ENCODE measurements around the gene SKA2. TPM values are rescaled to one million over a fixed set of nuclear protein-coding genes. Genes with fewer than 3 reads are reported as not detected.
"Not testable (repeated sequence)": the region's sequence is repeated elsewhere in the genome, so short reads cannot be mapped to it uniquely, and the experiment has no call there.

Gene SKA2
- 10 to 100 TPM; 70.6 to 91.9 (median 86.6) TPM for polyA plus RNA-seq (ENCODE audit: insufficient read length in 4 of 4)

- peak in 3 of 4 donors; percentile 74 to 96 (median 87) for DNase-seq (ENCODE audit: low read depth in 4 of 4, low spot score in 3 of 4)
These were observed at the start of gene SKA2 for GRCh38 chr17:59154721-59155438. Gene SKA2 (minus strand): TSS chr17:59155186. CDS start chr17:59155163, 23 bp downstream.

- no peak for DNase-seq (ENCODE audit: low read depth in 4 of 4, low spot score in 3 of 4)
These were observed 47.3 kb upstream of the SKA2 start for GRCh38 chr17:59202320-59202719.

GRCh38 chr17:59199398-59199797, 44.4 kb upstream of the SKA2 start:
- DNase-seq (ENCODE audit: low read depth in 4 of 4, low spot score in 3 of 4): no peak

GRCh38 chr17:59193336-59193862, 38.4 kb upstream of the SKA2 start:
- DNase-seq (ENCODE audit: low read depth in 4 of 4, low spot score in 3 of 4): no peak

GRCh38 chr17:59190806-59191205, 35.8 kb upstream of the SKA2 start:
- DNase-seq (ENCODE audit: low read depth in 4 of 4, low spot score in 3 of 4): no peak

GRCh38 chr17:59186850-59187249, 31.9 kb upstream of the SKA2 start:
- DNase-seq (ENCODE audit: low read depth in 4 of 4, low spot score in 3 of 4): no peak

GRCh38 chr17:59185997-59186396, 31.0 kb upstream of the SKA2 start:
- DNase-seq (ENCODE audit: low read depth in 4 of 4, low spot score in 3 of 4): no peak

- DNase-seq (ENCODE audit: low read depth in 4 of 4, low spot score in 3 of 4): no peak
These were observed 26.5 kb upstream of the SKA2 start for GRCh38 chr17:59181481-59181880.

GRCh38 chr17:59180626-59181025, 25.6 kb upstream of the SKA2 start:
- no peak for DNase-seq (ENCODE audit: low read depth in 4 of 4, low spot score in 3 of 4)

- DNase-seq (ENCODE audit: low read depth in 4 of 4, low spot score in 3 of 4): not testable (repeated sequence)
These were observed 24.6 kb upstream of the SKA2 start for GRCh38 chr17:59179601-59180000.

GRCh38 chr17:59178266-59178985, 23.4 kb upstream of the SKA2 start:
- no peak for DNase-seq (ENCODE audit: low read depth in 4 of 4, low spot score in 3 of 4)

GRCh38 chr17:59175076-59175475, 20.1 kb upstream of the SKA2 start:
- DNase-seq (ENCODE audit: low read depth in 4 of 4, low spot score in 3 of 4): no peak

- DNase-seq (ENCODE audit: low read depth in 4 of 4, low spot score in 3 of 4): no peak
These were observed 19.7 kb upstream of the SKA2 start for GRCh38 chr17:59174671-59175070.

- no peak for DNase-seq (ENCODE audit: low read depth in 4 of 4, low spot score in 3 of 4)
These were observed 17.5 kb upstream of the SKA2 start for GRCh38 chr17:59172436-59173004.

GRCh38 chr17:59167571-59168001, 12.6 kb upstream of the SKA2 start:
- no peak for DNase-seq (ENCODE audit: low read depth in 4 of 4, low spot score in 3 of 4)

GRCh38 chr17:59165933-59166342, 11.0 kb upstream of the SKA2 start:
- no peak for DNase-seq (ENCODE audit: low read depth in 4 of 4, low spot score in 3 of 4)

- no peak for DNase-seq (ENCODE audit: low read depth in 4 of 4, low spot score in 3 of 4)
These were observed 6.5 kb upstream of the SKA2 start for GRCh38 chr17:59161477-59161876.

- DNase-seq (ENCODE audit: low read depth in 4 of 4, low spot score in 3 of 4): no peak
These were observed 5.4 kb upstream of the SKA2 start for GRCh38 chr17:59160157-59161025.

- peak; percentile 89 to 99 (median 99) for DNase-seq (ENCODE audit: low read depth in 4 of 4, low spot score in 3 of 4)
These were observed 622 bp upstream of the SKA2 start, which contains the start of gene PRR11 for GRCh38 chr17:59155439-59156177. Gene PRR11 (plus strand): TSS chr17:59155746. CDS start chr17:59169753, 14,007 bp downstream.

Measured in right renal pelvis (tissue), 4 donors.